ENCODE data around the gene ARID1B. TPM values are rescaled to one million over a fixed set of nuclear protein-coding genes. Genes with fewer than 3 reads are reported as not detected.

ARID1B gene
- total RNA-seq, 2 donors from 2014 or later, result 74.0 to 110 TPM

- 85 to 97% methylated on average over 2 to 3 of the region's 3 CpGs for WGBS, 2 experiments (ENCODE audit: insufficient coverage in 1 of 2, insufficient read length in 1 of 2)
These were observed 208.1 kb downstream of the ARID1B start for GRCh38 chr6:156985309-156985708.

GRCh38 chr6:156988276-156989158 is 211.3 kb downstream of the ARID1B start:
- H3K36me3 Mint-ChIP-seq (ENCODE audit: low read depth), result peaks cover 2% of the 10 kb centered on the region
- Histone ChIP-seq H3K36me3 (ENCODE audit: control insufficient read depth, insufficient read depth, low read length) (no peaks in the 10 kb centered on the region), H3K4me3 (ENCODE audit: low read length) (no peak overlapping the region), H3K9ac (ENCODE audit: extremely low read depth, low read length, poor library complexity, severe bottlenecking) (no peak overlapping the region), H3K9me3 (ENCODE audit: control insufficient read depth, low read length) (no peaks in the 10 kb centered on the region), H3K27me3 (ENCODE audit: control insufficient read depth, insufficient read depth, low read length, poor library complexity, severe bottlenecking) (no peaks in the 10 kb centered on the region), H3K4me1 (ENCODE audit: control insufficient read depth, insufficient read depth, low read length) (peaks cover 18% of the 10 kb centered on the region), H3K27ac (ENCODE audit: low read depth, low read length) (no peak overlapping the region)
- peak overlapping the region; percentile 59 for H3K27ac Mint-ChIP-seq
- TF ChIP-seq CTCF (conservative IDR thresholded peaks at IDR 0.05), result no peak
- no peaks in the 10 kb centered on the region for H3K9me3 Mint-ChIP-seq
- DNase-seq, result peak; percentile 70
- H3K4me3 Mint-ChIP-seq, result peak overlapping the region; percentile 3
- no peaks in the 10 kb centered on the region for H3K27me3 Mint-ChIP-seq (ENCODE audit: insufficient read depth)
- 70 to 94% methylated on average over 4 to 6 of the region's 6 CpGs for WGBS, 2 experiments (ENCODE audit: insufficient coverage in 1 of 2, insufficient read length in 1 of 2)
- H3K4me1 Mint-ChIP-seq, result peaks cover 56% of the 10 kb centered on the region

More at GRCh38 chr6:156985309-156985708, 208.1 kb downstream of the ARID1B start:
- no peak for TF ChIP-seq CTCF (conservative IDR thresholded peaks at IDR 0.05)
- Mint-ChIP-seq H3K4me3 (no peak overlapping the region), H3K27me3 (ENCODE audit: insufficient read depth) (no peaks in the 10 kb centered on the region), H3K27ac (peak overlapping the region; percentile 67), H3K4me1 (peaks cover 55% of the 10 kb centered on the region), H3K36me3 (ENCODE audit: low read depth) (no peaks in the 10 kb centered on the region), H3K9me3 (no peaks in the 10 kb centered on the region)
- Histone ChIP-seq H3K36me3 (ENCODE audit: control insufficient read depth, insufficient read depth, low read length) (no peaks in the 10 kb centered on the region), H3K27me3 (ENCODE audit: control insufficient read depth, insufficient read depth, low read length, poor library complexity, severe bottlenecking) (no peaks in the 10 kb centered on the region), H3K4me1 (ENCODE audit: control insufficient read depth, insufficient read depth, low read length) (peaks cover 11% of the 10 kb centered on the region), H3K4me3 (ENCODE audit: low read length) (no peak overlapping the region), H3K9ac (ENCODE audit: extremely low read depth, low read length, poor library complexity, severe bottlenecking) (no peak overlapping the region), H3K9me3 (ENCODE audit: control insufficient read depth, low read length) (no peaks in the 10 kb centered on the region), H3K27ac (ENCODE audit: low read depth, low read length) (no peak overlapping the region)
- no peak for DNase-seq

DNA sequence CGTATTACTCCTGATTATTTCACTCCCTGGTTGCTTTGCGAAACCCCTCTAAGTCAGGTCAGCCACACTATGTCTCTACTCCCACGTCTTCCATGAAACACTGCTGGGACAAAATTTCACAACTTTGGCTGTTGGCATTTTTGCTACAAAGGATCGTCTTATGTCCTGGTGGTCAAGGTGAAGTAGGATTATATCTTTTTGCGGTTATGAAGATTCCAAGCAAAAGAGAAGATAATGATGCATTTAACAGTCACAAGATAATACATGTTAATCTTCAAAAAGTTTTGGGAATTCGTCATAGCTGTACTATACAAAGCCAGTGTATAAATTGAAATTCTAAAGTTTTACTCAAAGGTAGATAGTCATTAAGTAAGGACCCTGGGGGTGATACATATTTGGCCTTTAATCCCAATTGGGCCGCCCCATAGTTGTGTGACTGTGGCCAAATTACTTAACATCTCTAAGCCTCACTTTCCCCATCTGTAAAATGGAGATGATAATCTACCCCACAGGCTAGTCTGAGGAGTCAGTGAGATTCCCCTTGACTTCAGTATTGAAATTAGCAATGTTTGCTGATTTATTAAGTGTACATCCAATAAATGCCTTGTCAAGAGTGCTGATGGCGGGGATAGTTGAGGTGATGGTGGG is 212.1 kb downstream of the ARID1B start:
- H3K4me1 Mint-ChIP-seq, result peaks cover 53% of the 10 kb centered on the region
- WGBS, 2 experiments (ENCODE audit: insufficient coverage in 1 of 2, insufficient read length in 1 of 2), result 80 to 98% methylated on average over 4 to 8 of the region's 8 CpGs
- peak overlapping the region; percentile 32 for H3K27ac Mint-ChIP-seq
- H3K9me3 Mint-ChIP-seq, result no peaks in the 10 kb centered on the region
- H3K36me3 ChIP-seq (ENCODE audit: control insufficient read depth, insufficient read depth, low read length), result no peaks in the 10 kb centered on the region
- no peak overlapping the region for H3K9ac ChIP-seq (ENCODE audit: extremely low read depth, low read length, poor library complexity, severe bottlenecking)
- peaks cover 2% of the 10 kb centered on the region for H3K36me3 Mint-ChIP-seq (ENCODE audit: low read depth)
- H3K27ac ChIP-seq (ENCODE audit: low read depth, low read length), result no peak overlapping the region
- H3K4me3 Mint-ChIP-seq, result no peak overlapping the region
- H3K9me3 ChIP-seq (ENCODE audit: control insufficient read depth, low read length), result no peaks in the 10 kb centered on the region
- no peak overlapping the region for H3K4me3 ChIP-seq (ENCODE audit: low read length)
- no peak for TF ChIP-seq CTCF (conservative IDR thresholded peaks at IDR 0.05)
- no peak for DNase-seq
- no peaks in the 10 kb centered on the region for H3K27me3 ChIP-seq (ENCODE audit: control insufficient read depth, insufficient read depth, low read length, poor library complexity, severe bottlenecking)
- no peaks in the 10 kb centered on the region for H3K27me3 Mint-ChIP-seq (ENCODE audit: insufficient read depth)
- peaks cover 18% of the 10 kb centered on the region for H3K4me1 ChIP-seq (ENCODE audit: control insufficient read depth, insufficient read depth, low read length)

Measured in endodermal cell (in vitro differentiated cells).